GM12865 (cell line): ENCODE data around the gene CNTNAP2.

Experiments used
- DNase-seq: peaks from one replicate; pipeline ENCODE4 v3.0.0; 2010; ENCODE audit warnings: low read depth
- H3K4me3 ChIP-seq: 2 replicates; pipeline ENCODE4 v1.5.1; 2011; ENCODE audit warnings: mild to moderate bottlenecking, low read depth, low read length, control low read depth
- TF ChIP-seq, protein P1 (sequence below): IDR thresholded peaks from 2 replicates; pipeline ENCODE4 v1.5.1; 2011; ENCODE audit warnings: low read length, control low read depth, low read depth, inconsistent platforms; ENCODE audit not compliant: insufficient read depth; ENCODE audit errors: missing control alignments

The CNTNAP2 gene

DNA sequence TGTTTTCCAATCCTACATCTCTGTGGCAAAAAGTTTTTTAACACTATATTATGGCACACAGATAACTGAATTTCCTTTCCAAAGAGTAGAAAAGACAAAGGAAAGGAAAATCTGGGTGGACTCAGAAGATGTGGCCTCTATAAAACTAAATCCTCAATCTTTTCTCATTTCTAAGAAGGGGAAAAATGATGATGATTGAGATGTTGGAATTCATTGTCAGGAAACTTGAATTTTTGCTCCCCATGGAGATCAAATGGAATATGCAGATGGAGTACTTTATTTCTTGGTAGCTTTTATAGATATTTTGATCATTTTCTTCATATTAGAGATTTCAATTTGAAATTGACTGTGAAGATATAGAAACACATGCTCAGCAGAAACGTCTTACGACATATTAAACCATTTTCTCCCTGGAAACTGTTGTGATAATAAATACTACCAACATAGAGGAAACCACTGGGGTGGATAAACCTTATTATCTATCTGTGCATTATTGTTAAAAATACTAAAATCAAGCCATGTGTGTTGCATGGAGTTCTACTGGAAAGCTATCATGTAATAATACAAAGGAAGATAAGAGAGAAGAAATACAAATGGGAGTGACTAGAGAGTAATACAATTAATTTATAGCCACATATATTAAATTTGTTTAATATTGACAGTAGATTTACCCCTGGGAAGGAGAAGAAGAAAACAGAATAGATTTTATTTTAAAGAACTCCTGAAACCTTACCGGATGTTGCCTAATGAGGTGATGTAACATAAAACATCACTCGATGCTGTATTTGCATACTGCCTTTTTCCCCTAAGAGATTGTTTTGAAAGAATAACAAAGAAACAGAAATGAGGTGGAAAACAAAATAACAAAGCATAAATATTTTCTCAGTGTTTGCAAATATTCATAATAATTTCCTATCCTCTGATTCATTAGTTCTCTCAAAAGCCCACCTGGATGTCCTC is 1542.7 kb downstream of the CNTNAP2 start:
- no peak for DNase-seq
- TF ChIP-seq, protein P1, sequence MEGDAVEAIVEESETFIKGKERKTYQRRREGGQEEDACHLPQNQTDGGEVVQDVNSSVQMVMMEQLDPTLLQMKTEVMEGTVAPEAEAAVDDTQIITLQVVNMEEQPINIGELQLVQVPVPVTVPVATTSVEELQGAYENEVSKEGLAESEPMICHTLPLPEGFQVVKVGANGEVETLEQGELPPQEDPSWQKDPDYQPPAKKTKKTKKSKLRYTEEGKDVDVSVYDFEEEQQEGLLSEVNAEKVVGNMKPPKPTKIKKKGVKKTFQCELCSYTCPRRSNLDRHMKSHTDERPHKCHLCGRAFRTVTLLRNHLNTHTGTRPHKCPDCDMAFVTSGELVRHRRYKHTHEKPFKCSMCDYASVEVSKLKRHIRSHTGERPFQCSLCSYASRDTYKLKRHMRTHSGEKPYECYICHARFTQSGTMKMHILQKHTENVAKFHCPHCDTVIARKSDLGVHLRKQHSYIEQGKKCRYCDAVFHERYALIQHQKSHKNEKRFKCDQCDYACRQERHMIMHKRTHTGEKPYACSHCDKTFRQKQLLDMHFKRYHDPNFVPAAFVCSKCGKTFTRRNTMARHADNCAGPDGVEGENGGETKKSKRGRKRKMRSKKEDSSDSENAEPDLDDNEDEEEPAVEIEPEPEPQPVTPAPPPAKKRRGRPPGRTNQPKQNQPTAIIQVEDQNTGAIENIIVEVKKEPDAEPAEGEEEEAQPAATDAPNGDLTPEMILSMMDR: no peak
- H3K4me3 ChIP-seq: no peak overlapping the region

DNA sequence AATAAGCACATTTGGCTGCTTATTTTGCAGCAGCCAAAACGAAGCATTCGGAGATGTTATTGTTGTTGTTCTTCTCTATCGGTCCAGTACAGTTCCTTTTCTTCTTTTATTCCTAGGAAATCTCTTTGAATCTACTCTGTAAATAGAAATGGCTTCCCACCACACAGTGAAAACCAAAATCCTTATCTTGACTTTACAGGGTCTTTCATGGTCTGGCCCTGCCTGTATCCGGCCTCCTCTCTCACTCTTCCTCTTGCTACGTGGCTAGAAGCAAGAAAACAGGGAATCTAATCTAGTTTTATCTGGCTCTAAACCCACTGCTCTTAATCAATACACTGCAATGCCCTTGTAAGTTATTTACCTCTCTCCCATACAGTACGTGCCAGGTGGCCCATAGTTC is 1547.9 kb downstream of the CNTNAP2 start:
- DNase-seq: no peak

DNA sequence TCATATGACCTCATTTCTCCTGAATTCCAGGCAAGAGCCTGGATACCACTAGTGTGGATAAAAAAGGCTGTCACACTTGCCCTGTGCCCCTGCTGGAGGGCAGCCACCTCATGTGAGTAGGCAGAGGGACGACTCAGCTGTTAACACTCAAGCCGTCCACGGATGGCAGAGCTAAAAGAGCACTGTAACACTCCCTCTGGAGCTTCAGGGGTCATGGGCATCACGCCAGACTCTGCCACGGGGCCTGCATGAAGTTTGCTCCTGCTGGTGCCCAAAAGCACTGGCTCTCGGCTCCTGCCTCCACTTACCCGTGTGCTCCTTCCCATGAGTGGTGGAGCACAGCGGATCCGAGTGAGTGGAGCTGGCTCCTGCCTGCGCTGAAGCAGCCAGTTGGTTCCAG is 1554.2 kb downstream of the CNTNAP2 start:
- TF ChIP-seq, protein P1: no peak
- H3K4me3 ChIP-seq: no peak overlapping the region
- DNase-seq: no peak

More for the DNA sequence above, 1547.9 kb downstream of the CNTNAP2 start:
- TF ChIP-seq, protein P1: no peak
- H3K4me3 ChIP-seq: no peak overlapping the region

DNA sequence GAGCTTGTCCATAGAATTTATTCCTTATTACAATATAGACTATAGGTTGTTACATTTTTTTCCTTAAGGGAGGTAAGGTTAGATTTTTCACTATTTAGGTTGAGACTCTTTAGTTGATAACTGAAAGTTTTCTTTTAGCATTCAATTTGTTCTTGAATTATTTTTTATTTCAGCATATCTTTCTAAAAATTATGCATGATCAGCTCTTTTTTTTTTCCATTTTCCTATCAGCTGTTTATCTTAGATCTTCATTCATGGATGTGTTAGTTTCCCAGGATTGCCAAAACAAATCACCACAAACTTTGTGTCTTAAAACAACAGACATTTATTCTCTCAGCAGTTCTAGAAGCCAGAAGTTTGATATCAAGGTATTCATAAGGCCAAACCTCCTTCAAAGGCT is 1558.1 kb downstream of the CNTNAP2 start:
- no peak for DNase-seq
- TF ChIP-seq, protein P1: no peak
- H3K4me3 ChIP-seq: no peak overlapping the region

DNA sequence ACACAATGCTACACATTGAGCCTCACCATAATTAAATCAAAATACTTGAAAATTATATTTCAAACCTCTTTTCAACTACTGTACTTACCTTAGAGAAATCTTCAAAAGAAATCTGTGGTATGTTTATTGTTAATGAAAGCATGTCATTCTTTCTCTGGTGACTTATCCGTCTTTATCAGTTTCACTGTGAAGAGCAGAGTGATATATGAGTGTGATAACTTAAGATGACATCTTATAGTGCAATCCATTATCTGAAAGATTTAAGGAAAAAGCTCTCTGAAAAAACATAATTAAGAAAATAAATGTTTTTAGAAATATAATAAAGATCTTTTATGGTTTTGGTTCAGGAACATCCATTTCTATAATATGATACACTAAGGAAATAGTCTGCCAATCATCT is 1562.3 kb downstream of the CNTNAP2 start:
- TF ChIP-seq, protein P1: no peak
- no peak overlapping the region for H3K4me3 ChIP-seq
- DNase-seq: no peak

DNA sequence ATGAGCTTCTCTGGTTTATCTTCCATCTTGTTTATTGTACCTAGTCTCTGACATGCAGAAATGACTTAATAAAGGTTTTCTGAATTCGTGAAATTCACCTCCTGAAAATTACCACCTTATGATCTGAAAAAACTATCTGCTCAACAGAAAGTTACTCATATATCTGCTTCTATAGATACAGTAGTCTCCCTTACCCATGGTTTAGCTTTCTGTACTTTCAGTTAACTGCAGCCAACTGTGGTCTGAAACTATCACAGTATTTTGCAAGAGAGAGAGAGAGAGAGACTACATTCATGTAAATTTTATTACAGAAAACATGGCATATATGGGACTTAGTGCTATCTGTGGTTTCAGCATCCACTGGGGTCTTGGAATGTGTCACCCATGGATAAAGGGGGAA is 1564.9 kb downstream of the CNTNAP2 start:
- TF ChIP-seq, protein P1: no peak
- DNase-seq: no peak
- H3K4me3 ChIP-seq: no peak overlapping the region
